HG03060 (cell line): ENCODE measurements around the gene TMEM244.
"Not testable (repeated sequence)": the region's sequence is repeated elsewhere in the genome, so short reads cannot be mapped to it uniquely, and the experiment has no call there.

Experiments
- ATAC-seq: cut with Tn5 transposase; IDR thresholded peaks from one replicate; pipeline ENCODE4 v1.9.1; 2021; ENCODE audit warnings: low read depth, moderate number of reproducible peaks; ENCODE audit not compliant: unreplicated experiment

The TMEM244 gene

GRCh38 chr6:129818251-129818650 is 42.9 kb downstream of the TMEM244 start:
- no peak for ATAC-seq

- ATAC-seq = no peak
Observed at GRCh38 chr6:129817821-129818220, 43.3 kb downstream of the TMEM244 start.

GRCh38 chr6:129817332-129817731 is 43.8 kb downstream of the TMEM244 start:
- no peak for ATAC-seq

GRCh38 chr6:129812145-129812777 is 48.9 kb downstream of the TMEM244 start:
- ATAC-seq = no peak

- not testable (repeated sequence) for ATAC-seq
Observed at GRCh38 chr6:129807141-129807540, 54.0 kb downstream of the TMEM244 start.

- ATAC-seq = not testable (repeated sequence)
Observed at GRCh38 chr6:129802920-129803319, 58.2 kb downstream of the TMEM244 start.

- ATAC-seq = no peak
Observed at GRCh38 chr6:129801909-129802308, 59.2 kb downstream of the TMEM244 start.

- no peak for ATAC-seq
Observed at GRCh38 chr6:129795261-129795660, 65.9 kb downstream of the TMEM244 start.

- no peak for ATAC-seq
Observed at GRCh38 chr6:129793447-129793846, 67.7 kb downstream of the TMEM244 start.

GRCh38 chr6:129792049-129792448 is 69.1 kb downstream of the TMEM244 start:
- ATAC-seq = no peak

GRCh38 chr6:129790785-129791184 is 70.3 kb downstream of the TMEM244 start:
- no peak for ATAC-seq

GRCh38 chr6:129789974-129790373 is 71.1 kb downstream of the TMEM244 start:
- no peak for ATAC-seq

GRCh38 chr6:129787816-129788215 is 73.3 kb downstream of the TMEM244 start:
- no peak for ATAC-seq

GRCh38 chr6:129786548-129786947 is 74.6 kb downstream of the TMEM244 start:
- ATAC-seq = no peak

- ATAC-seq = no peak
Observed at GRCh38 chr6:129785756-129786135, 75.4 kb downstream of the TMEM244 start.

- no peak for ATAC-seq
Observed at GRCh38 chr6:129785047-129785755, 75.9 kb downstream of the TMEM244 start.
